HepG2 (cell line): ENCODE data around the gene LGALS1. TPM values are rescaled to one million over a fixed set of nuclear protein-coding genes. Genes with fewer than 3 reads are reported as not detected.

ENCODE experiments used
- CEBPZ ChIP-seq: IDR thresholded peaks from 2 replicates; pipeline ENCODE4 v1.6.1; 2012; ENCODE audit warnings: low read length, improper control_type of control experiment
- CHD4 ChIP-seq: fragments of 200-600 bp; sonication (generic); IDR thresholded peaks from 2 replicates; pipeline ENCODE4 v1.7.0; 2017; ENCODE audit warnings: mild to moderate bottlenecking, low read length, borderline replicate concordance
- HDAC2 ChIP-seq: sonication (generic); formaldehyde crosslinking; IDR thresholded peaks from 2 replicates; pipeline ENCODE4 v1.4.0; 2020; ENCODE audit warnings: missing genetic modification reagents
- HIVEP1 ChIP-seq: sonication (generic); formaldehyde crosslinking; IDR thresholded peaks from 2 replicates; pipeline ENCODE4 v1.4.0; 2020; ENCODE audit warnings: mild to moderate bottlenecking, missing genetic modification reagents
- NFE2L1 ChIP-seq: sonication (generic); formaldehyde crosslinking; IDR thresholded peaks from 2 replicates; pipeline ENCODE4 v1.4.0; 2020; ENCODE audit warnings: missing genetic modification reagents, mild to moderate bottlenecking, borderline replicate concordance
- RFX3 ChIP-seq: IDR thresholded peaks from 2 replicates; pipeline ENCODE4 v1.6.1; 2016; ENCODE audit warnings: missing biosample characterization, missing genetic modification reagents
- ZBTB21 ChIP-seq: sonication (generic); formaldehyde crosslinking; IDR thresholded peaks from 2 replicates; pipeline ENCODE4 v1.4.0; 2020; ENCODE audit warnings: missing genetic modification reagents
- ZBTB42 ChIP-seq: sonication (generic); formaldehyde crosslinking; IDR thresholded peaks from 2 replicates; pipeline ENCODE4 v1.5.0; 2020; ENCODE audit warnings: mild to moderate bottlenecking, missing genetic modification reagents
- ZNF460 ChIP-seq: sonication (generic); formaldehyde crosslinking; IDR thresholded peaks from 2 replicates; pipeline ENCODE4 v1.5.1; 2020; ENCODE audit warnings: missing genetic modification reagents, mild to moderate bottlenecking, borderline replicate concordance
- ZNF552 ChIP-seq: sonication (generic); formaldehyde crosslinking; IDR thresholded peaks from 2 replicates; pipeline ENCODE4 v1.9.0; 2022; ENCODE audit warnings: missing genetic modification reagents, mild to moderate bottlenecking, borderline replicate concordance
- ZNF614 ChIP-seq: IDR thresholded peaks from 2 replicates; pipeline ENCODE4 v1.6.1; 2018; ENCODE audit warnings: missing biosample characterization, missing genetic modification reagents, inconsistent platforms, borderline replicate concordance
- polyA plus RNA-seq, 8 experiments: library from polyadenylated mRNA; depleted of rRNA in 3 of 8; stranded (reverse) in 7 of 8; unstranded in 1 of 8; fragments of >200 nt; fragmentation: Illumina TruSeq in 4 of 8; extraction: Trizol in 4 of 8; gene quantifications; 2 replicates each; pipeline versions ENCODE4 v1.2.1 to v1.2.3, GENCODE V29; 2011 to 2016; ENCODE audit warnings: low read depth in 4 of 8, missing spikeins in 1 of 8, mixed read lengths in 1 of 8; ENCODE audit not compliant: insufficient read depth in 1 of 8
- total RNA-seq, 5 experiments: library from RNA; depleted of rRNA; stranded (reverse); fragments of >200 nt; fragmentation: Illumina TruSeq; extraction: Trizol; gene quantifications; 2 replicates each; pipeline ENCODE4 v1.2.3, GENCODE V29; 2016; ENCODE audit warnings: low read depth in 1 of 5
- TF ChIP-seq, protein P1 (sequence below): sonication (generic); IDR thresholded peaks from 2 replicates; pipeline ENCODE4 v1.6.1; 2016; ENCODE audit warnings: low read depth, borderline replicate concordance
- TF ChIP-seq, protein P2 (sequence below): sonication (generic); formaldehyde crosslinking; conservative IDR thresholded peaks from 2 replicates; pipeline ENCODE4 v1.8.1; 2023; ENCODE audit warnings: missing genetic modification reagents
- TF ChIP-seq, protein P3 (sequence below): sonication (generic); formaldehyde crosslinking; IDR thresholded peaks from 2 replicates; pipeline ENCODE4 v1.4.0; 2020; ENCODE audit warnings: mild to moderate bottlenecking, missing genetic modification reagents
- TF ChIP-seq, protein P4 (sequence below): sonication (generic); formaldehyde crosslinking; IDR thresholded peaks from 2 replicates; pipeline ENCODE4 v1.4.0; 2020; ENCODE audit warnings: mild to moderate bottlenecking, missing genetic modification reagents

The LGALS1 gene
- total and polyA plus RNA-seq, 2 of the 13 experiments (the other 11 are each of a cell fraction or from before 2014, with no cell fraction given), result 103 to 858 TPM

GRCh38 chr22:37686002-37686982 is 10.9 kb downstream of the LGALS1 start, which contains the start of gene NOL12 (continued):
- no peak for TF ChIP-seq CEBPZ
- TF ChIP-seq NFE2L1, result no peak
- TF ChIP-seq, protein P1, sequence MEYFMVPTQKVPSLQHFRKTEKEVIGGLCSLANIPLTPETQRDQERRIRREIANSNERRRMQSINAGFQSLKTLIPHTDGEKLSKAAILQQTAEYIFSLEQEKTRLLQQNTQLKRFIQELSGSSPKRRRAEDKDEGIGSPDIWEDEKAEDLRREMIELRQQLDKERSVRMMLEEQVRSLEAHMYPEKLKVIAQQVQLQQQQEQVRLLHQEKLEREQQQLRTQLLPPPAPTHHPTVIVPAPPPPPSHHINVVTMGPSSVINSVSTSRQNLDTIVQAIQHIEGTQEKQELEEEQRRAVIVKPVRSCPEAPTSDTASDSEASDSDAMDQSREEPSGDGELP, result no peak
- TF ChIP-seq, protein P2, sequence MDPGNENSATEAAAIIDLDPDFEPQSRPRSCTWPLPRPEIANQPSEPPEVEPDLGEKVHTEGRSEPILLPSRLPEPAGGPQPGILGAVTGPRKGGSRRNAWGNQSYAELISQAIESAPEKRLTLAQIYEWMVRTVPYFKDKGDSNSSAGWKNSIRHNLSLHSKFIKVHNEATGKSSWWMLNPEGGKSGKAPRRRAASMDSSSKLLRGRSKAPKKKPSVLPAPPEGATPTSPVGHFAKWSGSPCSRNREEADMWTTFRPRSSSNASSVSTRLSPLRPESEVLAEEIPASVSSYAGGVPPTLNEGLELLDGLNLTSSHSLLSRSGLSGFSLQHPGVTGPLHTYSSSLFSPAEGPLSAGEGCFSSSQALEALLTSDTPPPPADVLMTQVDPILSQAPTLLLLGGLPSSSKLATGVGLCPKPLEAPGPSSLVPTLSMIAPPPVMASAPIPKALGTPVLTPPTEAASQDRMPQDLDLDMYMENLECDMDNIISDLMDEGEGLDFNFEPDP (CRISPR knock-in tag), result 0 out of 2 replicates have a peak, but pooled peaks have one; percentile 91
- no peak for TF ChIP-seq ZNF460 (CRISPR knock-in tag)
- 0 out of 2 replicates have a peak, but pooled peaks have one; percentile 45 for TF ChIP-seq ZBTB42 (CRISPR knock-in tag)
- TF ChIP-seq RFX3 (CRISPR knock-in tag), result no peak
- no peak for TF ChIP-seq CHD4
- peak; percentile 83 for TF ChIP-seq HDAC2 (CRISPR knock-in tag)
- TF ChIP-seq ZNF614 (CRISPR knock-in tag), result no peak; the same call in 1 of the 2 replicates
- TF ChIP-seq, protein P3, sequence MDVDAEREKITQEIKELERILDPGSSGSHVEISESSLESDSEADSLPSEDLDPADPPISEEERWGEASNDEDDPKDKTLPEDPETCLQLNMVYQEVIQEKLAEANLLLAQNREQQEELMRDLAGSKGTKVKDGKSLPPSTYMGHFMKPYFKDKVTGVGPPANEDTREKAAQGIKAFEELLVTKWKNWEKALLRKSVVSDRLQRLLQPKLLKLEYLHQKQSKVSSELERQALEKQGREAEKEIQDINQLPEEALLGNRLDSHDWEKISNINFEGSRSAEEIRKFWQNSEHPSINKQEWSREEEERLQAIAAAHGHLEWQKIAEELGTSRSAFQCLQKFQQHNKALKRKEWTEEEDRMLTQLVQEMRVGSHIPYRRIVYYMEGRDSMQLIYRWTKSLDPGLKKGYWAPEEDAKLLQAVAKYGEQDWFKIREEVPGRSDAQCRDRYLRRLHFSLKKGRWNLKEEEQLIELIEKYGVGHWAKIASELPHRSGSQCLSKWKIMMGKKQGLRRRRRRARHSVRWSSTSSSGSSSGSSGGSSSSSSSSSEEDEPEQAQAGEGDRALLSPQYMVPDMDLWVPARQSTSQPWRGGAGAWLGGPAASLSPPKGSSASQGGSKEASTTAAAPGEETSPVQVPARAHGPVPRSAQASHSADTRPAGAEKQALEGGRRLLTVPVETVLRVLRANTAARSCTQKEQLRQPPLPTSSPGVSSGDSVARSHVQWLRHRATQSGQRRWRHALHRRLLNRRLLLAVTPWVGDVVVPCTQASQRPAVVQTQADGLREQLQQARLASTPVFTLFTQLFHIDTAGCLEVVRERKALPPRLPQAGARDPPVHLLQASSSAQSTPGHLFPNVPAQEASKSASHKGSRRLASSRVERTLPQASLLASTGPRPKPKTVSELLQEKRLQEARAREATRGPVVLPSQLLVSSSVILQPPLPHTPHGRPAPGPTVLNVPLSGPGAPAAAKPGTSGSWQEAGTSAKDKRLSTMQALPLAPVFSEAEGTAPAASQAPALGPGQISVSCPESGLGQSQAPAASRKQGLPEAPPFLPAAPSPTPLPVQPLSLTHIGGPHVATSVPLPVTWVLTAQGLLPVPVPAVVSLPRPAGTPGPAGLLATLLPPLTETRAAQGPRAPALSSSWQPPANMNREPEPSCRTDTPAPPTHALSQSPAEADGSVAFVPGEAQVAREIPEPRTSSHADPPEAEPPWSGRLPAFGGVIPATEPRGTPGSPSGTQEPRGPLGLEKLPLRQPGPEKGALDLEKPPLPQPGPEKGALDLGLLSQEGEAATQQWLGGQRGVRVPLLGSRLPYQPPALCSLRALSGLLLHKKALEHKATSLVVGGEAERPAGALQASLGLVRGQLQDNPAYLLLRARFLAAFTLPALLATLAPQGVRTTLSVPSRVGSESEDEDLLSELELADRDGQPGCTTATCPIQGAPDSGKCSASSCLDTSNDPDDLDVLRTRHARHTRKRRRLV (CRISPR knock-in tag), result peak; percentile 69; the same call in 1 of the 2 replicates
- TF ChIP-seq ZNF552 (CRISPR knock-in tag), result peak; percentile 37; the same call in 1 of the 2 replicates
- TF ChIP-seq, protein P4, sequence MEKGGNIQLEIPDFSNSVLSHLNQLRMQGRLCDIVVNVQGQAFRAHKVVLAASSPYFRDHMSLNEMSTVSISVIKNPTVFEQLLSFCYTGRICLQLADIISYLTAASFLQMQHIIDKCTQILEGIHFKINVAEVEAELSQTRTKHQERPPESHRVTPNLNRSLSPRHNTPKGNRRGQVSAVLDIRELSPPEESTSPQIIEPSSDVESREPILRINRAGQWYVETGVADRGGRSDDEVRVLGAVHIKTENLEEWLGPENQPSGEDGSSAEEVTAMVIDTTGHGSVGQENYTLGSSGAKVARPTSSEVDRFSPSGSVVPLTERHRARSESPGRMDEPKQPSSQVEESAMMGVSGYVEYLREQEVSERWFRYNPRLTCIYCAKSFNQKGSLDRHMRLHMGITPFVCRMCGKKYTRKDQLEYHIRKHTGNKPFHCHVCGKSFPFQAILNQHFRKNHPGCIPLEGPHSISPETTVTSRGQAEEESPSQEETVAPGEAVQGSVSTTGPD, result no peak
- no peak for TF ChIP-seq HIVEP1 (CRISPR knock-in tag)
- TF ChIP-seq ZBTB21 (CRISPR knock-in tag), result no peak; the same call in 1 of the 2 replicates
